Measurements from ENCODE around the gene RGL2. TPM values are rescaled to one million over a fixed set of nuclear protein-coding genes. Genes with fewer than 3 reads are reported as not detected.
"Not testable (repeated sequence)": the region's sequence is repeated elsewhere in the genome, so short reads cannot be mapped to it uniquely, and the experiment has no call there.

Gene RGL2
- total and polyA plus RNA-seq, 4 donors = 72.2 to 93.7 (median 75.0) TPM

DNA sequence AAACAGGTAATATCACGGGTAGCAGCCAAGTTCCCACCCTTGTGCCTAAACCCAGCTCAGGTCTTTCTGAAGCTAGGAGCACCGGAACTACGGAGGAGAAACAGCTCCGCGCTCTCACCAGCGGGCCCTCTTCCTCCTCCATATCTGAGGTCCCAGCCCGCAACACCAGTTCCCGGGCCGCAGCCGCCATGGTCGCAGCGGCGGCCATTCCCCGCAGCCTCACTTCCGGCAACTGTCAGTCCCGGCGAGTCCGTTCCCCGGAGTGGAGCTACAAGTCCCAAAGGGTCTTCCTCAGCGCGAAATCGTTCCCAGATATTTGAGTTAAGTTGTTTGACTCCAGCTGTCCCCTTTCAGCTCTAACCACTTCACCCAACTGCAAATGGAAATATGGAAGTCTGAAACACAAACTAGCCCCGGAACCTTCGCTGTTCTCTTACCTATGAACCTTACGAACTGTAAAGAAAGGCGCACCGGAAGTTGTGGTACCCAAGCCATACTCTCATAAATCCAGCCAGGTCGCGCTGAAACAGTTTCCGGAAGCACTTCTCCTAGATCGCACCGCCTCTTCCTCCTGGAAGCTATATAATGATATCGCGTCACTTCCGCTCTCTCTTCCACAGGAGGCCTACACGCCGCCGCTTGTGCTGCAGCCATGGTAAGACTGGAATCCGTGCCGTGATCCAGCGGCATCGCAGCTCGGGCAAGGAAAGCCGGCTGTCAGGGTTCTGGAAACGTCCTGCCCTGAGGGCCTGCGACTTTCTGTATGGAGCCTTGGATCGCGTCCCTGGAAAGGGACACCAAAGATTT lies 27.1 kb downstream of the RGL2 start, which contains the start of the genes RPS18 and VPS52:
TSS of gene RPS18 (plus strand) at position 608 of the 807 bp plus-strand sequence. CDS start at position 653, 45 bp downstream.
TSS of gene VPS52 (minus strand) at position 409 of the 807 bp plus-strand sequence. CDS start at position 208, 201 bp downstream.
- Histone ChIP-seq H3K36me3 (ENCODE audit: control insufficient read depth in 4 of 4, insufficient read depth in 4 of 4, low read length in 4 of 4) (peaks cover 6 to 59% (median 41%) of the 10 kb centered on the region in 4 donors), H3K4me1 (ENCODE audit: control insufficient read depth in 5 of 5, insufficient read depth in 5 of 5, low read length in 5 of 5) (peaks cover 10 to 40% (median 26%) of the 10 kb centered on the region in 5 donors), H3K27me3 (ENCODE audit: control insufficient read depth in 3 of 3, insufficient read depth in 3 of 3, low read length in 2 of 3) (no peaks in the 10 kb centered on the region), H3K9me3 (ENCODE audit: control insufficient read depth in 4 of 4, insufficient read depth in 3 of 4, low read length in 3 of 4) (no peaks in the 10 kb centered on the region), H3K9ac (ENCODE audit: insufficient read depth in 1 of 2, low read length in 2 of 2) (peak within 1 kb of the TSS; percentile 93 to 95), H3K4me3 (peak within 1 kb of the TSS; percentile 86), H3K27ac (ENCODE audit: low read depth in 1 of 2, low read length in 1 of 2) (peak within 1 kb of the TSS; percentile 78 to 94)
- peak; percentile 97 to 100 (median 99) for DNase-seq
- 0% methylated on average over 48 of the region's 48 CpGs for WGBS, 2 donors
- peak; percentile 89 for ATAC-seq (ENCODE audit: insufficient read depth, low FRiP score)
- TF ChIP-seq, protein P1, sequence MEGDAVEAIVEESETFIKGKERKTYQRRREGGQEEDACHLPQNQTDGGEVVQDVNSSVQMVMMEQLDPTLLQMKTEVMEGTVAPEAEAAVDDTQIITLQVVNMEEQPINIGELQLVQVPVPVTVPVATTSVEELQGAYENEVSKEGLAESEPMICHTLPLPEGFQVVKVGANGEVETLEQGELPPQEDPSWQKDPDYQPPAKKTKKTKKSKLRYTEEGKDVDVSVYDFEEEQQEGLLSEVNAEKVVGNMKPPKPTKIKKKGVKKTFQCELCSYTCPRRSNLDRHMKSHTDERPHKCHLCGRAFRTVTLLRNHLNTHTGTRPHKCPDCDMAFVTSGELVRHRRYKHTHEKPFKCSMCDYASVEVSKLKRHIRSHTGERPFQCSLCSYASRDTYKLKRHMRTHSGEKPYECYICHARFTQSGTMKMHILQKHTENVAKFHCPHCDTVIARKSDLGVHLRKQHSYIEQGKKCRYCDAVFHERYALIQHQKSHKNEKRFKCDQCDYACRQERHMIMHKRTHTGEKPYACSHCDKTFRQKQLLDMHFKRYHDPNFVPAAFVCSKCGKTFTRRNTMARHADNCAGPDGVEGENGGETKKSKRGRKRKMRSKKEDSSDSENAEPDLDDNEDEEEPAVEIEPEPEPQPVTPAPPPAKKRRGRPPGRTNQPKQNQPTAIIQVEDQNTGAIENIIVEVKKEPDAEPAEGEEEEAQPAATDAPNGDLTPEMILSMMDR (IDR thresholded peaks at IDR 0.05; ENCODE audit: control extremely low read depth, extremely low read depth) = no peak

DNA sequence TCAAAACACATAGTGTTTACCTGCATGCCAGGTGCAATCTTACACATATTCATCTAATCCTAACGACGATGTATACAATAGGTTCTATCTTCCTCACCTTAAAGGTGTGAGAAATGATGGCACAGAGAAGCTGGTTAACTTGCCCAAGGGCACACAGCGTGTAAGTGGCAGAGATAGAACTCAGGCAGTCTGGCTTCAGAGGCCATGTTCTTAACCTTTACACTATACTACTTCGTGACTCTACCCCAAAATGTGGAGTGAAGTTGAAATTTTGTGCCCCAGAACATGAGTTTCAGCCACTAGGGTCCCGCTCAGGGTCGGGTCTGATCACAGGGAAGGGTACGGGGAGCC lies 27.6 kb downstream of the RGL2 start:
- Histone ChIP-seq H3K4me3 (peak overlapping the region; percentile 82), H3K4me1 (ENCODE audit: control insufficient read depth in 5 of 5, insufficient read depth in 5 of 5, low read length in 5 of 5) (peaks cover 5 to 35% (median 23%) of the 10 kb centered on the region in 5 donors), H3K9me3 (ENCODE audit: control insufficient read depth in 4 of 4, insufficient read depth in 3 of 4, low read length in 3 of 4) (no peaks in the 10 kb centered on the region), H3K9ac (ENCODE audit: insufficient read depth in 1 of 2, low read length in 2 of 2) (peak overlapping the region; percentile 56 to 95), H3K36me3 (ENCODE audit: control insufficient read depth in 4 of 4, insufficient read depth in 4 of 4, low read length in 4 of 4) (peaks cover 6 to 63% (median 43%) of the 10 kb centered on the region in 4 donors), H3K27ac (ENCODE audit: low read depth in 1 of 2, low read length in 1 of 2) (peak overlapping the region; percentile 78 to 94), H3K27me3 (ENCODE audit: control insufficient read depth in 3 of 3, insufficient read depth in 3 of 3, low read length in 2 of 3) (no peaks in the 10 kb centered on the region)
- TF ChIP-seq, protein P1 (IDR thresholded peaks at IDR 0.05; ENCODE audit: control extremely low read depth, extremely low read depth) = no peak
- 3 to 5% methylated on average over 7 of the region's 7 CpGs for WGBS, 2 donors
- ATAC-seq (ENCODE audit: insufficient read depth, low FRiP score) = no peak
- no peak for DNase-seq

DNA sequence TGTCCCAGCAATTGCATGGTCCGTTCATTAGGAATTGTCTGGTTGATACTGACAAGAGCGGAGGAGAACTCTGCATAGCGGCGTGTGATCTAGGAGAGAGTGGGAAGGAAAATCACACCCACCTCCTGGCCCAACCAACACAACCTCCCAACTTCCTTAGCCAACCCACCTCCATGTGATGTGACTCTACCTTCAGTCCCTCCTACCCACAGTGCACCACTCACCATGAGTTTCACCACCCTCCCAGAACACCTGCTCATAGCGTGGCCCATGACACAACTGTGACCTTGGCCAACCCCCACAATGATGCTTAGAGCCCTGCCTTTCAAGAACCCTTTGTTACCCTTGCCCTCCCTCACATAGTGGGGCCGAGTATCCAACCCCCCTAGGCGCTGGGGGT lies 34.7 kb downstream of the RGL2 start:
- WGBS, 2 donors = 86 to 93% methylated on average over 7 of the region's 7 CpGs
- ATAC-seq (ENCODE audit: insufficient read depth, low FRiP score) = no peak
- Histone ChIP-seq H3K4me3 (no peak overlapping the region), H3K27me3 (ENCODE audit: control insufficient read depth in 3 of 3, insufficient read depth in 3 of 3, low read length in 2 of 3) (no peaks in the 10 kb centered on the region), H3K4me1 (ENCODE audit: control insufficient read depth in 5 of 5, insufficient read depth in 5 of 5, low read length in 5 of 5) (no peaks in the 10 kb centered on the region), H3K9me3 (ENCODE audit: control insufficient read depth in 4 of 4, insufficient read depth in 3 of 4, low read length in 3 of 4) (no peaks in the 10 kb centered on the region), H3K36me3 (ENCODE audit: control insufficient read depth in 4 of 4, insufficient read depth in 4 of 4, low read length in 4 of 4) (peaks cover 4 to 59% (median 43%) of the 10 kb centered on the region in 4 donors), H3K27ac (ENCODE audit: low read depth in 1 of 2, low read length in 1 of 2) (no peak overlapping the region), H3K9ac (ENCODE audit: insufficient read depth in 1 of 2, low read length in 2 of 2) (no peak overlapping the region)
- TF ChIP-seq, protein P1 (IDR thresholded peaks at IDR 0.05; ENCODE audit: control extremely low read depth, extremely low read depth) = no peak
- no peak for DNase-seq

DNA sequence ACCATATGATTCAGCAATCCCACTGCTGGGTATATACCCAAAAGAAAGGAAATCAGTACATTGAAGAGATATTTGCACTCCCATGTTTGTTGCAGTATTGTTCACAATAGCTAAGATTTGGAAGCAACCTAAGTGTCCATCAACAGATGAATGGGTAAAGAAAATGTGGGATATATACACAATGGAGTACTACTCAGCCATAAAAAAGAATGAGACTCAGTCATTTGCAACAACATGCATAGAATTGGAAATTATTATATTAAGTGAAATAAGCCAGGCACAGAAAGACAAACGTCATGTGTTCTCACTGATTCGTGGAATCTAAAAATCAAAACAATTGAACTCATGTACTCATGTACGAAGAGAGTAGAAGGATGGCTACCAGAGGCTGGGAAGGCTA lies 36.3 kb downstream of the RGL2 start:
- H3K4me1 ChIP-seq (ENCODE audit: control insufficient read depth in 5 of 5, insufficient read depth in 5 of 5, low read length in 5 of 5); H3K9ac ChIP-seq (ENCODE audit: insufficient read depth in 1 of 2, low read length in 2 of 2); H3K4me3 ChIP-seq; H3K27me3 ChIP-seq (ENCODE audit: control insufficient read depth in 3 of 3, insufficient read depth in 3 of 3, low read length in 2 of 3); H3K27ac ChIP-seq (ENCODE audit: low read depth in 1 of 2, low read length in 1 of 2); DNase-seq; ATAC-seq (ENCODE audit: insufficient read depth, low FRiP score); H3K9me3 ChIP-seq (ENCODE audit: control insufficient read depth in 4 of 4, insufficient read depth in 3 of 4, low read length in 3 of 4): not testable (repeated sequence)
- peaks cover 4 to 49% (median 35%) of the 10 kb centered on the region in 4 donors for H3K36me3 ChIP-seq (ENCODE audit: control insufficient read depth in 4 of 4, insufficient read depth in 4 of 4, low read length in 4 of 4)
- WGBS, 2 donors = 98 to 99% methylated on average over 3 of the region's 3 CpGs
